ENCODE data around the gene KCNMA1.

DNA sequence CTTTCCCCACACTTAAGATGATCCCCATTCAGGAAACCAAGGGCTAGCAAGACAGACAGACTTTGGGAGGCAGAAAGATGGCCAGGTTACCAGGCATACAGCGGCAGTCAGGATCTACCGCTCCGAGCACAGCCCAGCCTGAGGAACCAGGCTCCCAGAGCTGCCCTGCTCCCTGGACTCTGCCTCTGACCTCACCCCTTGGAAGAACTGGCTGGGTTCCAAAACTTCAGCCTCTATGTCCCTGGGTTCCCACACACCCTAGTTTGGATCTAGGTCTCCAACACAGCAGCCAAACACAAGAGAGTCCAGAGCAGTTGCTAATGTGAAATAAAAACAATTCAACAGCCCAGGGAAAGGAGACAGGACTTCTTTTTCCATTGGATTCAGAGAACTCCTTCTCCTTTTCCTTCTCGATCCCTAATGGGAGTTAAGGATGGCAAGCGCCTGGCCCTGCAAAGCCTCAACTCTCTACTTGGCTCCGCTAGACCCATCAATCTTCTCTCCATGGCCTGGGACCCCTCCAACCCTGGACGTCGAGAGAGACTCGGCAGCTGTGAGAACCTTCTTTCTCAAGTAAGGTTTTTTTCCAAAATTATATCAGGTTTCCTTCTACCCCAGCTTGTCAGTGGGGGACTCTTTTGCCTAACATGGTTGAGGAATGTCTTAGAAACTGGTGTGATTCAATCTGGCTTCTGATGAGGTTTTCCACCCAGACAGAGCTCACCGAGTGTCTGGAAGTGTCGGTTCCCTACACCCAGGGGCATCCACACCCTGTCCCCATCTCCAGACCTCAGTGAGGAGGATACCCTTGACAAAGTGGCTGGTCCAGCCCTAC, 219.6 kb downstream of the KCNMA1 start:
- TF ChIP-seq GATA2 (IDR thresholded peaks at IDR 0.05; ENCODE audit: low read depth, low read length): no peak
- no peak for TF ChIP-seq GATA3 (IDR thresholded peaks at IDR 0.05; ENCODE audit: low read depth, low read length)

Measured in SH-SY5Y (cell line).